ENCODE data around the gene RASSF8. TPM values are rescaled to one million over a fixed set of nuclear protein-coding genes. Genes with fewer than 3 reads are reported as not detected.

The RASSF8 gene
- total RNA-seq, 1 experiment from 2014 or later = 9.2 TPM

DNA sequence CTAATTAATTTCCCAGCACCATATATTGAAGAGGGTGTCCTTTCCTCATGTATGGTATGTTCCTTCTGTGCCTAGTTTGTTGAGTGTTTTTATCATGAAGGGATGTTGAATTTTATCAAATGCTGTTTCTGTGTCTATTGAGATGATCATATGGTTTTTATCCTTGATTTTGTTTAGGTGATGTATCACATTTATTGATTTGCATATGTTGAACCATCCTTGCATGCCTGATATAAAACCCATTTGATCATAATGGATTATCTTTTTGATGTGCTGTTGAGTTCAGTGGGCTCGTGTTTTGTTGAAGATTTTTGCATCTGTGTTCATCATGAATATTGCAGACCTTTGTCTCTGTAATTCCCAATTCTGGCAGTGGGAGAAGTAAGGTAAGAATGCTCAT is 44.6 kb downstream of the RASSF8 start:
- intact Hi-C loops (cut with micrococcal nuclease) = no loop called here
- TF ChIP-seq JUND (IDR thresholded peaks at IDR 0.05) = no peak
- no peak for TF ChIP-seq ZFX (IDR thresholded peaks at IDR 0.05)
- TF ChIP-seq RAD21 (IDR thresholded peaks at IDR 0.05; ENCODE audit: low read depth) = no peak
- no peak for TF ChIP-seq EGR1 (IDR thresholded peaks at IDR 0.05; ENCODE audit: low read depth)
- no peak for TF ChIP-seq EZH2 (IDR thresholded peaks at IDR 0.05)
- DNase-seq (ENCODE audit: low read depth, low spot score) (no peak), ATAC-seq (no peak)
- RAD21 ChIA-PET (ENCODE audit: low non-redundant PET in 1 of 2, low total read pairs in 2 of 2, uncharacterized antibody in 2 of 2, unreplicated experiment in 2 of 2) = no interaction called here
- Histone ChIP-seq H3K27ac (ENCODE audit: low read depth, low read length) (no peak overlapping the region), H3K79me2 (ENCODE audit: insufficient read depth, low read length) (no peaks in the 10 kb centered on the region), H3K4me3 (replicated peaks in 1 of 2; ENCODE audit: low read depth in 1 of 2, low read length in 2 of 2) (no peak overlapping the region), H3K4me1 (ENCODE audit: control insufficient read depth in 1 of 2, insufficient read depth in 2 of 2, low read length in 2 of 2) (peaks cover under 1 to 5% of the 10 kb centered on the region in 2 experiments; a peak in 3 of 4 replicates), H3K36me3 (ENCODE audit: control insufficient read depth in 1 of 2, insufficient read depth in 2 of 2, low read length in 2 of 2) (no peaks in the 10 kb centered on the region), H3K27me3 (ENCODE audit: insufficient read depth, low read length) (no peaks in the 10 kb centered on the region), H3K9me2 (ENCODE audit: insufficient read depth) (no peaks in the 10 kb centered on the region), H3K9ac (ENCODE audit: low read length) (no peak overlapping the region), H3K4me2 (ENCODE audit: low read length) (no peak overlapping the region), H4K20me1 (ENCODE audit: insufficient read depth) (no peaks in the 10 kb centered on the region), H3K9me3 (ENCODE audit: control insufficient read depth in 1 of 2, insufficient read depth in 1 of 2, low read depth in 1 of 2, low read length in 2 of 2) (no peaks in the 10 kb centered on the region), H2AFZ (ENCODE audit: low read depth, low read length, poor library complexity, severe bottlenecking) (no peak overlapping the region)
- BruUV-seq (replicated peaks) = no TSS peak
- CTCF ChIA-PET = no interaction called here
- POLR2A ChIA-PET = no interaction called here

DNA sequence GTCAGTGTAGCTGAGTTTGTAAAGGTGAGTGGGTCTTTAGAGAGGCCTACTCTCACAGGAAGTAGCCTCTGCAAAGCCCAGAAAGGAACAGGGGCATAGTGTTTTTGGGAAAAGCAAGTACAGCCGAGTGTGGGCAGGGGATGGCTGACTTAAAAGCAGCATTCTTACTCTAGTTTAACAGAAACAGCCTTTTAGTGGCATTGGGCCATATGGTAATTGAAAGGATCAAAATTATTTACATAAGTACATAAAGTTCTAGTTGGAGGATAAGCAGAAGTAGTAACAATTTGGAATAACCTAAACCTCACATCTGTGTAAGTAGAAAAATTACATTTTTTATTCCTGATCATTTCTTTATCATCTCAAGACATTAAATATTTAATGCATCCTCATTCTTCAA is 49.1 kb downstream of the RASSF8 start:
- Histone ChIP-seq H3K27ac (ENCODE audit: low read depth, low read length) (no peak overlapping the region), H3K4me3 (replicated peaks in 1 of 2; ENCODE audit: low read depth in 1 of 2, low read length in 2 of 2) (no peak overlapping the region), H2AFZ (ENCODE audit: low read depth, low read length, poor library complexity, severe bottlenecking) (no peak overlapping the region), H3K9ac (ENCODE audit: low read length) (no peak overlapping the region), H3K4me1 (ENCODE audit: control insufficient read depth in 1 of 2, insufficient read depth in 2 of 2, low read length in 2 of 2) (peaks cover 3 to 14% of the 10 kb centered on the region in 2 experiments; a peak in 2 of 4 replicates), H3K9me2 (ENCODE audit: insufficient read depth) (no peaks in the 10 kb centered on the region), H4K20me1 (ENCODE audit: insufficient read depth) (no peaks in the 10 kb centered on the region), H3K36me3 (ENCODE audit: control insufficient read depth in 1 of 2, insufficient read depth in 2 of 2, low read length in 2 of 2) (no peaks in the 10 kb centered on the region), H3K27me3 (ENCODE audit: insufficient read depth, low read length) (no peaks in the 10 kb centered on the region), H3K79me2 (ENCODE audit: insufficient read depth, low read length) (no peaks in the 10 kb centered on the region), H3K4me2 (ENCODE audit: low read length) (no peak overlapping the region), H3K9me3 (ENCODE audit: control insufficient read depth in 1 of 2, insufficient read depth in 1 of 2, low read depth in 1 of 2, low read length in 2 of 2) (no peaks in the 10 kb centered on the region)
- BruUV-seq (replicated peaks) = no TSS peak
- ChIA-PET CTCF (no interaction called here), RAD21 (ENCODE audit: low non-redundant PET in 1 of 2, low total read pairs in 2 of 2, uncharacterized antibody in 2 of 2, unreplicated experiment in 2 of 2) (no interaction called here), POLR2A (no interaction called here)
- DNase-seq (ENCODE audit: low read depth, low spot score) = no peak
- ATAC-seq = no peak
- intact Hi-C loops (cut with micrococcal nuclease) = no loop called here
- TF ChIP-seq ELF1 (IDR thresholded peaks at IDR 0.05; ENCODE audit: borderline replicate concordance, low read depth) = no peak
- no peak for TF ChIP-seq ZNF274 (IDR thresholded peaks at IDR 0.05; ENCODE audit: low read depth, low read length)
- no peak for TF ChIP-seq SP1 (IDR thresholded peaks at IDR 0.05; ENCODE audit: low read depth)
- no peak for TF ChIP-seq FOSL1 (IDR thresholded peaks at IDR 0.05; ENCODE audit: low read depth)
- TF ChIP-seq, protein P1, sequence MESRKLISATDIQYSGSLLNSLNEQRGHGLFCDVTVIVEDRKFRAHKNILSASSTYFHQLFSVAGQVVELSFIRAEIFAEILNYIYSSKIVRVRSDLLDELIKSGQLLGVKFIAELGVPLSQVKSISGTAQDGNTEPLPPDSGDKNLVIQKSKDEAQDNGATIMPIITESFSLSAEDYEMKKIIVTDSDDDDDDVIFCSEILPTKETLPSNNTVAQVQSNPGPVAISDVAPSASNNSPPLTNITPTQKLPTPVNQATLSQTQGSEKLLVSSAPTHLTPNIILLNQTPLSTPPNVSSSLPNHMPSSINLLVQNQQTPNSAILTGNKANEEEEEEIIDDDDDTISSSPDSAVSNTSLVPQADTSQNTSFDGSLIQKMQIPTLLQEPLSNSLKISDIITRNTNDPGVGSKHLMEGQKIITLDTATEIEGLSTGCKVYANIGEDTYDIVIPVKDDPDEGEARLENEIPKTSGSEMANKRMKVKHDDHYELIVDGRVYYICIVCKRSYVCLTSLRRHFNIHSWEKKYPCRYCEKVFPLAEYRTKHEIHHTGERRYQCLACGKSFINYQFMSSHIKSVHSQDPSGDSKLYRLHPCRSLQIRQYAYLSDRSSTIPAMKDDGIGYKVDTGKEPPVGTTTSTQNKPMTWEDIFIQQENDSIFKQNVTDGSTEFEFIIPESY (IDR thresholded peaks at IDR 0.05; ENCODE audit: extremely low read depth, insufficient replicate concordance, low read length) = no peak
- no peak for TF ChIP-seq EZH2phosphoT487 (IDR thresholded peaks at IDR 0.05; ENCODE audit: borderline replicate concordance)
- TF ChIP-seq EZH2 (IDR thresholded peaks at IDR 0.05) = no peak
- no peak for TF ChIP-seq SRF (IDR thresholded peaks at IDR 0.05; ENCODE audit: low read depth)
- TF ChIP-seq, protein P2, sequence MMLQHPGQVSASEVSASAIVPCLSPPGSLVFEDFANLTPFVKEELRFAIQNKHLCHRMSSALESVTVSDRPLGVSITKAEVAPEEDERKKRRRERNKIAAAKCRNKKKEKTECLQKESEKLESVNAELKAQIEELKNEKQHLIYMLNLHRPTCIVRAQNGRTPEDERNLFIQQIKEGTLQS (IDR thresholded peaks at IDR 0.05) = no peak
- TF ChIP-seq, protein P3, sequence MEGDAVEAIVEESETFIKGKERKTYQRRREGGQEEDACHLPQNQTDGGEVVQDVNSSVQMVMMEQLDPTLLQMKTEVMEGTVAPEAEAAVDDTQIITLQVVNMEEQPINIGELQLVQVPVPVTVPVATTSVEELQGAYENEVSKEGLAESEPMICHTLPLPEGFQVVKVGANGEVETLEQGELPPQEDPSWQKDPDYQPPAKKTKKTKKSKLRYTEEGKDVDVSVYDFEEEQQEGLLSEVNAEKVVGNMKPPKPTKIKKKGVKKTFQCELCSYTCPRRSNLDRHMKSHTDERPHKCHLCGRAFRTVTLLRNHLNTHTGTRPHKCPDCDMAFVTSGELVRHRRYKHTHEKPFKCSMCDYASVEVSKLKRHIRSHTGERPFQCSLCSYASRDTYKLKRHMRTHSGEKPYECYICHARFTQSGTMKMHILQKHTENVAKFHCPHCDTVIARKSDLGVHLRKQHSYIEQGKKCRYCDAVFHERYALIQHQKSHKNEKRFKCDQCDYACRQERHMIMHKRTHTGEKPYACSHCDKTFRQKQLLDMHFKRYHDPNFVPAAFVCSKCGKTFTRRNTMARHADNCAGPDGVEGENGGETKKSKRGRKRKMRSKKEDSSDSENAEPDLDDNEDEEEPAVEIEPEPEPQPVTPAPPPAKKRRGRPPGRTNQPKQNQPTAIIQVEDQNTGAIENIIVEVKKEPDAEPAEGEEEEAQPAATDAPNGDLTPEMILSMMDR (IDR thresholded peaks at IDR 0.05 in 2 of 3, conservative IDR thresholded peaks at IDR 0.05 in 1 of 3; ENCODE audit: borderline replicate concordance in 1 of 3, insufficient read depth in 1 of 3, low read depth in 2 of 3, low read length in 2 of 3) = no peak
- no peak for TF ChIP-seq TCF7L2 (IDR thresholded peaks at IDR 0.05; ENCODE audit: borderline replicate concordance, extremely low read depth, insufficient read depth, insufficient read length)
- TF ChIP-seq EGR1 (IDR thresholded peaks at IDR 0.05; ENCODE audit: low read depth) = no peak
- TF ChIP-seq SIN3A (IDR thresholded peaks at IDR 0.05; ENCODE audit: low read depth) = no peak

Measured in HCT116 (cell line).